IPS-15b (cell line): Measurements from ENCODE around the gene SF3A2.

ENCODE experiments used
- H3K27me3 ChIP-seq: one replicate; pipeline ENCODE4 v1.6.1; 2013; ENCODE audit warnings: low read length; ENCODE audit not compliant: control insufficient read depth, insufficient read depth
- H3K36me3 ChIP-seq: one replicate; pipeline ENCODE4 v1.6.1; 2013; ENCODE audit warnings: low read length; ENCODE audit not compliant: control insufficient read depth, insufficient read depth
- H3K4me1 ChIP-seq: one replicate; pipeline ENCODE4 v1.6.1; 2013; ENCODE audit warnings: mild to moderate bottlenecking, low read length; ENCODE audit not compliant: control insufficient read depth, insufficient read depth
- H3K4me3 ChIP-seq: one replicate; pipeline ENCODE4 v1.5.1; 2013; ENCODE audit warnings: low read depth, low read length
- H3K9ac ChIP-seq: one replicate; pipeline ENCODE4 v1.6.1; 2013; ENCODE audit warnings: low read depth, mild to moderate bottlenecking, low read length
- H3K9me3 ChIP-seq: one replicate; pipeline ENCODE4 v1.6.1; 2013; ENCODE audit warnings: mild to moderate bottlenecking, low read length; ENCODE audit not compliant: control insufficient read depth, insufficient read depth

Gene SF3A2

GRCh38 chr19:2254064-2254872 lies 17.6 kb downstream of the SF3A2 start:
- Histone ChIP-seq H3K9me3 (no peaks in the 10 kb centered on the region), H3K36me3 (no peaks in the 10 kb centered on the region), H3K4me3 (peak overlapping the region; percentile 60), H3K9ac (no peak overlapping the region), H3K27me3 (no peaks in the 10 kb centered on the region), H3K4me1 (no peaks in the 10 kb centered on the region)

DNA sequence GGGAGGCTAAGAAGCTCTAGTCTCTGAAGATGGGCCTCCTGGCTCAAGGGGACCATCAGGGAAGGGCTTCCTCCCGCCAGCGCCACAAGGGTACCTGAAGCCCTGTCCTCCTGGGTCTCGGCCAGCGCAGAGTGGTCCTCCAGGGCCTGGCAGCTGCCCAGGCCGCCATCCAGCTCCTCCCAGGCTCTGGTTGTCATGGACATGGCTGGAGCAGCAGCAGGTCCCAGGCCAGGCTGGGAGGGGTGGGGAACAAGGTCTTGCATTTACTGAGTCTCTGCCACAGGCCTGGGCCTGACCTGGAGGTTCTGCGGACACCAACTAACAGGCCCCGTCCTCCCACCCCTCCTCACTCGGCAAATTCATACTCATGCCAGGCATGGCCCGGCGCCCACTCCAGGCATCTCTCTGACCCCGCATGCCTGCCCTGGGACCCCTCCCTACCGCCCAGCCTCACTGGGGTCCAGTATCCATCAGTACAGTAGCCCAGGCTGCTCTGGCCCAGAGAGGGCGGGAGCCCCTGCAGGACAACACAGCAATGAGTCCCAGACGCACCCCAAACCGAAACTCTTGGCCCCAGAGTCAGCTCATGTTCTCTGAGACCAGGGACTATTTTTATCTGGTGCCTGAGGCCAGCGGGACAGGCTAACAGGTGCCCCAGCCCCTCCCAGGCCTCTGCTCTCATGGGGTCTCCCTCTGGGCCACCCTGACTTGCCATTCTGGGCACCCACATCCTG lies 18.7 kb downstream of the SF3A2 start:
- no peak overlapping the region for H3K4me3 ChIP-seq
- no peaks in the 10 kb centered on the region for H3K27me3 ChIP-seq
- H3K4me1 ChIP-seq: no peaks in the 10 kb centered on the region
- no peak overlapping the region for H3K9ac ChIP-seq
- no peaks in the 10 kb centered on the region for H3K36me3 ChIP-seq
- H3K9me3 ChIP-seq: no peaks in the 10 kb centered on the region

DNA sequence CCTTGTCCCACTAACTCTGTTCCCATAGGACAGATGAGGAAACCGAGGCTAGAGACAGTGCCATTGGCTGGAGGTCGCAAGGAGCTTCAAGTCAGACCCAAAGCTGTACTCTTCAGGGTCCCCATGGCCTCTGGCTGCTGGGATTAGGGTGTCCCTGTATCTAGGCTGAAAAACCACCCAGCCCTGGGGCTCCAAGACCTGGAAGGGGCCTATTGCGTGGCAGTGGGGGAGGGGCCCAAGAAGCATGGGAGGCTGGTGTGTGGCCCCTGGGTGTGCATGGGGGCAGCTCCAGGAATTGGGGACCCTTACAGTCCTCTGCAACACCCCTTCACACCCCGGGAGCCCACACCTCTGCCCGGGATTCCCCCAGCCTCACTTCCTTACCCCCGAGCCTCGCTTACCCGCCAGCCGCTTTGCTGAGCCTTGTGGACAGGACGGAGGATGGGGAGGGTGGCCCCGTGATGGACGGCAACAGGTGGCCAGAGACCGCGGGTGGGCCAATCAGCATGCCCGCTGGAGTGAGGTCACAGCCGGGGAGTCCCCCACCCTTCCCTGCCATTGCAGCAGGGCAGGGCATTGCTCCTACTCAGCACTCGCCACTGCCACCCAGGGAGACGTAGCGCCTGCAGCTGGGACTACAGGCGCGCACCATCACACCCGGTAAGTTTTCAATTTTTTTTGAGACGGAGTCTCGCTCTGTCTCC lies 19.5 kb downstream of the SF3A2 start, which contains the start of gene JSRP1:
JSRP1 (minus strand) TSS at position 436 of the 704 bp plus-strand sequence. CDS start 1,103 bp downstream, outside the sequence.
- H3K9ac ChIP-seq: no peak within 1 kb of the TSS
- no peak within 1 kb of the TSS for H3K4me3 ChIP-seq
- H3K4me1 ChIP-seq: no peaks in the 10 kb centered on the region
- no peaks in the 10 kb centered on the region for H3K27me3 ChIP-seq
- no peaks in the 10 kb centered on the region for H3K9me3 ChIP-seq
- no peaks in the 10 kb centered on the region for H3K36me3 ChIP-seq

DNA sequence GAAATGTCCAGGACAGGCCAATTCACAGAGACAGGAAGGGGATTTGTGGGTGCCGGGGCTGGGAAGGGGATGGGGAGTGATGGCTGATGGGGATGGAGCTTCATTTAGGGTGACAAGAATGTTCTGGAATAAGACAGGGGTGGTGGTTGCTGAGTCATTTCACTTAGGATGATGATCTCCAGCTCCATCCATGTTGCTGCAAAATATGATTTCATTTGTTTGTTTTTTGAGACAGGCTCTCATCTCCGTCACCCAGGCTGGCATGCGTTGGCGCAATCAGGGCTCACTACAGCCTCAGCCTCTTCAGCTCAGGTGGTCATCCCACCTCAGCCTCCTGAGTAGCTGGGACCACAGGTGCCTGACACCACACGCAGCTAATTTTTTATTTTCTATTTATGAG lies 22.7 kb downstream of the SF3A2 start:
- Histone ChIP-seq H3K9me3 (no peaks in the 10 kb centered on the region), H3K4me3 (no peak overlapping the region), H3K9ac (no peak overlapping the region), H3K36me3 (no peaks in the 10 kb centered on the region), H3K27me3 (no peaks in the 10 kb centered on the region), H3K4me1 (no peaks in the 10 kb centered on the region)

GRCh38 chr19:2260341-2260805 lies 23.7 kb downstream of the SF3A2 start:
- no peak overlapping the region for H3K9ac ChIP-seq
- H3K9me3 ChIP-seq: no peaks in the 10 kb centered on the region
- H3K4me1 ChIP-seq: no peaks in the 10 kb centered on the region
- H3K27me3 ChIP-seq: no peaks in the 10 kb centered on the region
- H3K36me3 ChIP-seq: no peaks in the 10 kb centered on the region
- no peak overlapping the region for H3K4me3 ChIP-seq

GRCh38 chr19:2261438-2262172 lies 25.0 kb downstream of the SF3A2 start:
- Histone ChIP-seq H3K4me3 (no peak overlapping the region), H3K9me3 (no peaks in the 10 kb centered on the region), H3K27me3 (no peaks in the 10 kb centered on the region), H3K9ac (no peak overlapping the region), H3K4me1 (no peaks in the 10 kb centered on the region), H3K36me3 (no peaks in the 10 kb centered on the region)

GRCh38 chr19:2266183-2266993 lies 29.8 kb downstream of the SF3A2 start:
- peaks cover 2% of the 10 kb centered on the region for H3K4me1 ChIP-seq
- no peaks in the 10 kb centered on the region for H3K9me3 ChIP-seq
- H3K4me3 ChIP-seq: no peak overlapping the region
- no peak overlapping the region for H3K9ac ChIP-seq
- peaks cover 6% of the 10 kb centered on the region for H3K36me3 ChIP-seq
- H3K27me3 ChIP-seq: no peaks in the 10 kb centered on the region

DNA sequence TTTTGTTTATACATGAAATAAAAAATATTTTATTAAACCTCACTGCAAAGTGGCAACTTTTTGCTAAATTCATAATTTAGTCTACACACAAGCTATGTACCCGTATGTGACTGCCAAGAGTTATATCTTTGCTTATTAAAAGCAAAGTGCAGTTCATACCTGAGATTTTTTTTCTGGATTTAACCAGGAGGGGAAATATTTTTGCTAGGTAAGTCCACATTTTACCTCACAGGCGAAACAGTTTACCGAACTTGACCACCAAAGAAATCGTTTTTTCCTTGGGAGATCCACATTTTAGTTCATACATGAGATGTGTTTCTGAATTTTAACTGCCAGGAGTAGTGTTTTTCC lies 31.8 kb downstream of the SF3A2 start:
- Histone ChIP-seq H3K4me1 (peaks cover 4% of the 10 kb centered on the region), H3K4me3 (peak overlapping the region; percentile 58)

GRCh38 chr19:2268861-2269243 lies 32.2 kb downstream of the SF3A2 start:
- Histone ChIP-seq H3K36me3 (peaks cover 17% of the 10 kb centered on the region), H3K4me1 (peaks cover 4% of the 10 kb centered on the region), H3K27me3 (no peaks in the 10 kb centered on the region), H3K4me3 (peak overlapping the region; percentile 58), H3K9ac (peak overlapping the region; percentile 79), H3K9me3 (no peaks in the 10 kb centered on the region)

More for the DNA sequence above, 31.8 kb downstream of the SF3A2 start:
- Histone ChIP-seq H3K36me3 (peaks cover 17% of the 10 kb centered on the region), H3K9ac (no peak overlapping the region), H3K9me3 (no peaks in the 10 kb centered on the region), H3K27me3 (no peaks in the 10 kb centered on the region)

DNA sequence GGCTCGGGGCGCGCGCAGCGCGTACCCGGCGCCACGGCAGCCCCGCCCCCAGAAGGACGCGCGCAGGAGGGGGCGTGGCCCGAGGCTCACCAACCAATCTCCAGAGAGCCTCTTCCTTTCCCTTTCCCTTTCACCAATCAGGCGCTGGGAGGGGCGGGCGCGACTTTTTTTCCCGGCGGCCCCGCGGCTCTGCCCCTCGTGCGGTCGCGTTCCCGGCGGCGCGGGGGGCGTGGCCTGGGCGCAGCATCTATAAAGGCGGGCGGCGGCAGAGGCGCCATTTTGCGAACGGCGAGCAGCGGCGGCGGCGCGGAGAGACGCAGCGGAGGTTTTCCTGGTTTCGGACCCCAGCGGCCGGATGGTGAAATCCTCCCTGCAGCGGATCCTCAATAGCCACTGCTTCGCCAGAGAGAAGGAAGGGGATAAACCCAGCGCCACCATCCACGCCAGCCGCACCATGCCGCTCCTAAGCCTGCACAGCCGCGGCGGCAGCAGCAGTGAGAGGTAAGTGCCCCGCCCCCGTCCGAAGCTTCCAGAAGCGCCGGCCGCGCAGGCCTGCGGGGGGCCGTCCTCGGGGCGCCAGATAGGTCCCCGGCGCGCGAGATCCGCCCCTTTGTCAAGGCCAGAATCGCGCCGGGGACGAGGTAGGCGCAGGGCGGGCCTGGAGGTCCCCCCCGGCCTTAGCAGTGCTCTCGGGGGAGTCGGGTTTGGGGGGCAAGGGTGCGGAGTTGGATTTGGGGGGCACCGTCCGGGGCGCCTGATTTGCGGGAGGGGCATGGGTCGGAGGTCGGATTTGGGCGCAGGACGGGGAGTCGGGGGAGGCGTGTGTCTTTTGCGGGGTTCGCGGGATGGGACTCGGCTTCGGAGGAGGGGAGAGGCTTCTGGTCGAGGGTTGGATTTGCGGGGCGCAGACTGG lies 32.9 kb downstream of the SF3A2 start:
- H3K4me1 ChIP-seq: peaks cover 4% of the 10 kb centered on the region
- H3K27me3 ChIP-seq: no peaks in the 10 kb centered on the region
- H3K9ac ChIP-seq: peak overlapping the region; percentile 83
- peaks cover 17% of the 10 kb centered on the region for H3K36me3 ChIP-seq
- H3K4me3 ChIP-seq: peak overlapping the region; percentile 89
- no peaks in the 10 kb centered on the region for H3K9me3 ChIP-seq
